ENCODE measurements around the gene HNRNPCL1.
"Not testable (repeated sequence)": the region's sequence is repeated elsewhere in the genome, so short reads cannot be mapped to it uniquely, and the experiment has no call there.

HNRNPCL1 gene

GRCh38 chr1:12848620-12849019, at the start of gene HNRNPCL1:
Gene HNRNPCL1, minus strand, starts transcription at chr1:12848720. Its CDS starts 431 bp downstream, at chr1:12848289.
- TF ChIP-seq GATA2, GATA3 (IDR thresholded peaks at IDR 0.05; ENCODE audit: low read depth, low read length): not testable (repeated sequence)

DNA sequence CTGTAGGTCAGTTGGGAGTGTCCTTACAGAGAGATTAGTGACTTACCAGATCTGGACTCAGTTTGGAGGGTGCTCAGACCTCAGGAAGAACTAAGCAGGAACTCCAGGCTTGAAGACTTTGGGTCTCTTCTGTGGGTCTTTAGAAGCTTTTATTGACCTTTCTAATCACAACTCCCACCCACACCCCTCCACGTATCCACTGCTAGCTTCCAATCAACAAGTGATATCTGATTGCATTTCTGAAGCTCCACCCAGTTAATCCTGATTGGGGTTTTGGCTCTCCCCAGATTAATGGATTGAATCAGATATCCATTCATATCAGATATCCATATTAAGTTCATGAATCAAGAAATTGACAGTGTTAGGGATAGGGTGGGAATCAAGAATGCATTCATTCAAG, 49.6 kb upstream of the HNRNPCL1 start, which contains the start of gene PRAMEF10:
TSS of gene PRAMEF10 (minus strand) at position 101 of the 400 bp plus-strand sequence. CDS start 2,423 bp downstream, outside the sequence.
- TF ChIP-seq GATA2, GATA3 (IDR thresholded peaks at IDR 0.05; ENCODE audit: low read depth, low read length): not testable (repeated sequence)

GRCh38 chr1:12886101-12886500, 37.6 kb upstream of the HNRNPCL1 start, which contains the start of gene PRAMEF4:
Gene PRAMEF4, minus strand, starts transcription at chr1:12886201. Its CDS starts 2,807 bp downstream, at chr1:12883394.
- TF ChIP-seq GATA2, GATA3 (IDR thresholded peaks at IDR 0.05; ENCODE audit: low read depth, low read length): not testable (repeated sequence)

GRCh38 chr1:12856786-12857185, 8.3 kb upstream of the HNRNPCL1 start, which contains the start of gene PRAMEF2:
Gene PRAMEF2, plus strand, starts transcription at chr1:12857086. Its CDS starts 1,924 bp downstream, at chr1:12859010.
- TF ChIP-seq GATA2, GATA3 (IDR thresholded peaks at IDR 0.05; ENCODE audit: low read depth, low read length): not testable (repeated sequence)

DNA sequence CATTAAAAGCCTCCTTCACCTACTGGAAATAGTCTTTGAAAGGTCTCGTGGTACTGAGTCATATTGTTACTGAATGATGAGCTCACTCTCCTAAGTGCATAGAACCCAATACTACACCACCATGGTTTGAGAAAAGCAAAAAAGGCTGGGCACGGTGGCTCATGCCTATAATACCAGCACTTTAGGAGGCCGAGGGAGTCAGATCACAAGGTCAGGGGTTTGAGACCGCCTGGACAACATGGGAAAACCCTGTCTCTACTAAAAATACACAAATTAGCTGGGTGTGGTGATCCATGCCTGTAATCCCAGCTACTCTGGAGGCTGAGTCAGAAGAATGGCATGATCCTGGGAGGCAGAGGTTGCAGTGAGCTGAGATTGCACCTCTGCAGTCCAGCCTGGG, 3.3 kb upstream of the HNRNPCL1 start:
- TF ChIP-seq GATA2 (IDR thresholded peaks at IDR 0.05; ENCODE audit: low read depth, low read length) (no peak), GATA3 (IDR thresholded peaks at IDR 0.05; ENCODE audit: low read depth, low read length) (no peak)

DNA sequence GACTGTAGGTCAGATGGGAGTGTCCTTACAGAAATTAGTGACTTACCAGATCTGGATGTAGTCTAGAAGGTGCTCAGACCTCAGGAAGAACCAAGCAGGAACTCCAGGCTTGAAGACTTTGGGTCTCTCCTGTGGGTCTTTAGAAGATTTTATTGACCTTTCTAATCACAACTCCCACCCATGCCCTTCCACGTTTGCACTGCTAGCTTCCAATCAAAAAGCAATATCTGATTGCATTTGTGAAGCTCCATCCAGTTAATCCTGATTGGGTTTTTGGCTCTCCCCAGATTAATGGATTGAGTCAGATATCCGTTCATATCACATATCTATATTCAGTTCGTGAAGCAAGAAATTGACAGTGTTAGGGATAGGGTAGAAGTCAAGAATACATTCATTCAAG, 17.2 kb downstream of the HNRNPCL1 start, which contains the start of gene PRAMEF11:
TSS of gene PRAMEF11 (minus strand) at position 101 of the 400 bp plus-strand sequence. CDS start 2,621 bp downstream, outside the sequence.
- TF ChIP-seq GATA2, GATA3 (IDR thresholded peaks at IDR 0.05; ENCODE audit: low read depth, low read length): not testable (repeated sequence)

DNA sequence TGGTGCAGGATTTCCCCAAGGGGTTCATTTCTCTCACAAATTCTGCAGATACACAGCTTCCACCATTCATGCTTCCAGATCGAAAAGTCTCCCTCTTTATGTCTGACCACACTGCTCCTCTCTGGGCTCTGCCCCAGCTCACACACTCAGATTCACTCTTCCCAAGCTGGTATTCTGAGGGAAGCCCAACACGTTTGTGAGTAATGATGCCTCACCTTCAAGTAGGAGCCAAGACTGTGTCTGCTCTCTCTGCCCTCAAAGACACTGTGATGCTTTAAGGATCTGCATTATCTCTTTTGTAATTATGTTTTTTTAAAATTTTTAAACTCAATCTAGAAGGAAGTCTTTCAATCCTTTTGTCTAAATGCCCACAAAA, 37.1 kb downstream of the HNRNPCL1 start:
- TF ChIP-seq GATA3 (IDR thresholded peaks at IDR 0.05; ENCODE audit: low read depth, low read length) = no peak
- no peak for TF ChIP-seq GATA2 (IDR thresholded peaks at IDR 0.05; ENCODE audit: low read depth, low read length)

DNA sequence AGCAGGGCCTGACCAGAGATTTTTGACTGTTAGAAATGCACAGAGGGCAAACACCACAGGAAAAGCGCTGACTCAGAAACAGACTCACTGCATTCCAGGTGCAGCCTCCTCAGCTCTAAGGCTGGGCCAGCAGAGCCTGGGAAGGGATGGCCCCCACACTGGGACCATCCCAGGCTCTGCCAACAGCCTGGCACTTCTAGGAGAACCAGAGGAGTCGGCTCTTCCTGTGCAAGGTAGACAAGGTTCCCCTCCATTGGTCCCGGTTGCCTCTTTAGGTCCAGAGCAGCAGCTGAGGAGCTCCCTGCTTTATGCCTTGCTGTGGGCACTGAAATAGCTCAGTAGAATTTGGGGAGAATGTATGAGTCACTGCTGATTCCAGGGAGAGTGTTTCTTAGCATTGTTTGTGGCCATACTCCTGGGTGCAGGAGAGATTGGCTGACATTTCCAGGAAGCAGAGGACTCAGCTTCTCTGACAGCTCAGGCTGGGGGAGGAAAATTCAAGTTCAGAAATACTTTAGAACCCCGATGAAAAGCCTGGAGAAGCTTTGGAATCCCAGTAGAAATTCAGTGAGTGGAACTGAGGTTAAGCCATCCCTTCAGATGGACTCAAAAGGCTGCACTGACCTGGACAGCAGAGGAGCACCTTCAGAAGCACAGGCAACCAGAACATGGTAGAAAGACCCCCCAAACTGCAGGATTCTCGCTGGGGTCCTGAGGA, 37.7 kb downstream of the HNRNPCL1 start:
- no peak for TF ChIP-seq GATA3 (IDR thresholded peaks at IDR 0.05; ENCODE audit: low read depth, low read length)
- no peak for TF ChIP-seq GATA2 (IDR thresholded peaks at IDR 0.05; ENCODE audit: low read depth, low read length)

GRCh38 chr1:12809933-12810332, 38.6 kb downstream of the HNRNPCL1 start:
- TF ChIP-seq GATA2 (IDR thresholded peaks at IDR 0.05; ENCODE audit: low read depth, low read length) (no peak), GATA3 (IDR thresholded peaks at IDR 0.05; ENCODE audit: low read depth, low read length) (no peak)

DNA sequence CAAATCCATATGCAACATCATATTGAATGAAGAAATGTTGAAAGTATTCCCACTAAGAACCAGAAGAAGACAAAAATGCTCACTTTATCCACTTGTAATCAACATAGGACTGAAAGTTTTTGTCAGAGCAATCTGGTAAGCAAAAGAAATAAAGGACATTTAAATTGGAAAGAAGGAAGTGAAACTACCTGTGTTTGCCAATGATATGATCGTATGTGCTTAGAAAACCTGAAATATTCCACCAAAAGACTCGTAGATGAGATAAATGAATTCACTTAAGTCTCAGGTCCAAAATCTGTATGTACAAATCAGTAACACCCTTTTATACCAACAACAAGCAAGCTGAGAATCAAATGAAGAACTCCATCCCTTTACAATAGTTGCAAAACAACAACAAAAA, 48.8 kb downstream of the HNRNPCL1 start:
- TF ChIP-seq GATA2 (IDR thresholded peaks at IDR 0.05; ENCODE audit: low read depth, low read length) (no peak), GATA3 (IDR thresholded peaks at IDR 0.05; ENCODE audit: low read depth, low read length) (no peak)

- no peak for TF ChIP-seq GATA2 (IDR thresholded peaks at IDR 0.05; ENCODE audit: low read depth, low read length)
- no peak for TF ChIP-seq GATA3 (IDR thresholded peaks at IDR 0.05; ENCODE audit: low read depth, low read length)
These were observed 49.6 kb downstream of the HNRNPCL1 start for GRCh38 chr1:12798911-12799310.
